HepG2 (cell line): ENCODE measurements around the gene GPC3. TPM values are rescaled to one million over a fixed set of nuclear protein-coding genes. Genes with fewer than 3 reads are reported as not detected.

Experiments
- AGO2 ChIP-seq: fragments of 200-400 bp; formaldehyde crosslinking; optimal IDR thresholded peaks from 2 replicates; pipeline ENCODE3; 2017; ENCODE audit warnings: mild to moderate bottlenecking, low read depth, low read length, moderate library complexity
- DMAP1 ChIP-seq: IDR thresholded peaks from 2 replicates; pipeline ENCODE4 v1.6.1; 2016
- EHMT2 ChIP-seq: fragments of 200-600 bp; sonication (generic); IDR thresholded peaks from 2 replicates; pipeline ENCODE4 v1.7.0; 2017; ENCODE audit warnings: antibody characterized with exemption, low read depth, low read length, borderline replicate concordance
- ELF4 ChIP-seq: sonication (generic); formaldehyde crosslinking; IDR thresholded peaks from 2 replicates; pipeline ENCODE4 v1.5.0; 2020; ENCODE audit warnings: missing genetic modification reagents, mild to moderate bottlenecking, moderate library complexity, borderline replicate concordance
- FOSL2 ChIP-seq: sonication (generic); formaldehyde crosslinking; IDR thresholded peaks from 2 replicates; pipeline ENCODE4 v1.4.0; 2020; ENCODE audit warnings: missing genetic modification reagents
- GATAD1 ChIP-seq: IDR thresholded peaks from 2 replicates; pipeline ENCODE4 v1.6.1; 2016; ENCODE audit warnings: missing genetic modification reagents, missing compliant biosample characterization
- JARID2 ChIP-seq: sonication (generic); formaldehyde crosslinking; IDR thresholded peaks from 2 replicates; pipeline ENCODE4 v1.8.1; 2023; ENCODE audit warnings: missing genetic modification reagents, inconsistent platforms; ENCODE audit not compliant: insufficient replicate concordance
- JDP2 ChIP-seq: sonication (generic); formaldehyde crosslinking; IDR thresholded peaks from 2 replicates; pipeline ENCODE4 v1.8.1; 2022; ENCODE audit warnings: missing genetic modification reagents, borderline replicate concordance
- KLF16 ChIP-seq, 2 experiments: sonication (generic) in 1 of 2; formaldehyde crosslinking in 1 of 2; IDR thresholded peaks; 2 replicates each; pipeline versions ENCODE4 v1.6.1 to v1.8.0; 2016 to 2023; ENCODE audit warnings: missing genetic modification reagents in 2 of 2, missing compliant biosample characterization in 1 of 2
- MED1 ChIP-seq: sonication (generic); formaldehyde crosslinking; IDR thresholded peaks from 2 replicates; pipeline ENCODE4 v1.4.0; 2020; ENCODE audit warnings: missing genetic modification reagents
- NCOA1 ChIP-seq: sonication (generic); formaldehyde crosslinking; IDR thresholded peaks from 2 replicates; pipeline ENCODE4 v1.9.0; 2021; ENCODE audit warnings: missing genetic modification reagents
- NPAS2 ChIP-seq: sonication (generic); formaldehyde crosslinking; IDR thresholded peaks from 2 replicates; pipeline ENCODE4 v1.8.0; 2022; ENCODE audit warnings: mild to moderate bottlenecking, missing genetic modification reagents, borderline replicate concordance
- SOX5 ChIP-seq: IDR thresholded peaks from 2 replicates; pipeline ENCODE4 v1.6.1; 2016; ENCODE audit warnings: borderline replicate concordance
- TGIF2 ChIP-seq: IDR thresholded peaks from 2 replicates; pipeline ENCODE4 v1.6.1; 2016; ENCODE audit warnings: control low read depth, missing compliant biosample characterization
- TOPORS ChIP-seq: sonication (generic); formaldehyde crosslinking; IDR thresholded peaks from 2 replicates; pipeline ENCODE4 v1.8.0; 2023; ENCODE audit warnings: mild to moderate bottlenecking, missing genetic modification reagents
- ZFY ChIP-seq: sonication (generic); formaldehyde crosslinking; IDR thresholded peaks from 2 replicates; pipeline ENCODE4 v1.4.0; 2020; ENCODE audit warnings: missing genetic modification reagents
- ZMAT3 ChIP-seq: sonication (generic); formaldehyde crosslinking; conservative IDR thresholded peaks from 2 replicates; pipeline ENCODE4 v1.7.0; 2021; ENCODE audit warnings: missing genetic modification reagents
- ZNF101 ChIP-seq: sonication (generic); formaldehyde crosslinking; IDR thresholded peaks from 2 replicates; pipeline ENCODE4 v1.4.0; 2020; ENCODE audit warnings: mild to moderate bottlenecking, low read depth, missing genetic modification reagents, borderline replicate concordance
- ZNF12 ChIP-seq: sonication (generic); formaldehyde crosslinking; IDR thresholded peaks from 2 replicates; pipeline ENCODE4 v1.5.0; 2020; ENCODE audit warnings: missing genetic modification reagents
- ZNF326 ChIP-seq: sonication (generic); formaldehyde crosslinking; IDR thresholded peaks from 2 replicates; pipeline ENCODE4 v1.4.0; 2020; ENCODE audit warnings: missing genetic modification reagents, borderline replicate concordance
- ZNF331 ChIP-seq: sonication (generic); formaldehyde crosslinking; IDR thresholded peaks from 2 replicates; pipeline ENCODE4 v1.4.0; 2020; ENCODE audit warnings: missing genetic modification reagents
- ZNF629 ChIP-seq: sonication (generic); formaldehyde crosslinking; conservative IDR thresholded peaks from 2 replicates; pipeline ENCODE4 v1.5.0; 2020; ENCODE audit warnings: missing genetic modification reagents
- polyA plus RNA-seq, 8 experiments: library from polyadenylated mRNA; depleted of rRNA in 3 of 8; stranded (reverse) in 7 of 8; unstranded in 1 of 8; fragments of >200 nt; fragmentation: Illumina TruSeq in 4 of 8; extraction: Trizol in 4 of 8; gene quantifications; 2 replicates each; pipeline versions ENCODE4 v1.2.1 to v1.2.3, GENCODE V29; 2011 to 2016; ENCODE audit warnings: low read depth in 4 of 8, missing spikeins in 1 of 8, mixed read lengths in 1 of 8; ENCODE audit not compliant: insufficient read depth in 1 of 8
- total RNA-seq, 5 experiments: library from RNA; depleted of rRNA; stranded (reverse); fragments of >200 nt; fragmentation: Illumina TruSeq; extraction: Trizol; gene quantifications; 2 replicates each; pipeline ENCODE4 v1.2.3, GENCODE V29; 2016; ENCODE audit warnings: low read depth in 1 of 5
- TF ChIP-seq, protein P1 (sequence below): sonication (generic); formaldehyde crosslinking; IDR thresholded peaks from 2 replicates; pipeline ENCODE4 v1.8.0; 2022; ENCODE audit warnings: mild to moderate bottlenecking, missing genetic modification reagents, moderate library complexity
- TF ChIP-seq, protein P2 (sequence below): sonication (generic); formaldehyde crosslinking; IDR thresholded peaks from 2 replicates; pipeline ENCODE4 v1.4.0; 2020; ENCODE audit warnings: missing genetic modification reagents, mild to moderate bottlenecking, borderline replicate concordance
- TF ChIP-seq, protein P3 (sequence below): sonication (generic); formaldehyde crosslinking; IDR thresholded peaks from 2 replicates; pipeline ENCODE4 v1.8.0; 2022; ENCODE audit warnings: mild to moderate bottlenecking, missing genetic modification reagents, borderline replicate concordance
- TF ChIP-seq, protein P4 (sequence below): sonication (generic); formaldehyde crosslinking; IDR thresholded peaks from 2 replicates; pipeline ENCODE4 v1.5.1; 2020; ENCODE audit warnings: missing genetic modification reagents, mild to moderate bottlenecking, borderline replicate concordance

Gene GPC3
- total and polyA plus RNA-seq, 2 of the 13 experiments (the other 11 are each of a cell fraction or from before 2014, with no cell fraction given), result 1,799 to 3,263 TPM

DNA sequence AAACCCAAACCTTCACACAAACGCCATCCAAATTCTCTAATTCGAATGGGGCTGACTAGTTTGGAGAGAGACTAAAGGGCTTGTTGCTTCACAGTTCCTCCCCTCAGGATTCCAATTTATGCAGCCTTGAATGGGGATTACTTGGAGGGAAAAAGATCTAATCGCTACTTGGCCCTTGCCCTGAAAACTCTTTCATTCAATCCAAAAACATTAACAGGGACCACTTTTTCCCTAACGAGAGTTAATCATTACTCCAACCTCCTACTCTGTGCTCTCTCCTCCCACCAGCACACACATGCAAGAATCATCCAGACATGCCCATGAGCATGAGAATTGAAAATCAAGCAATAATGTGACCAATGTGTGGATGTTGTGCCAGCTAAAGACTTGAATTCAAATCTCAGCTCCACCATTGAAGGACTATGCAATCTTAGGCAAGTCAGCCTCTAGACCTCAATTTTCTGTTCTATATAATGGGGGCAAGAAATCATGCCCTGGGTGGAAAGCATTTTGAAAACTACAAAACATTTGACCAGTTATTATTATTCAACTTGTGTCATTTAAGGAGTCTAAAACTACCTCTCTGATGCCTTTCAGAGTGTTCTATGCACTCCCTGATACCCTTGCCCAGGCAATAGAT is 34.3 kb upstream of the GPC3 start (continued):
- TF ChIP-seq, protein P1, sequence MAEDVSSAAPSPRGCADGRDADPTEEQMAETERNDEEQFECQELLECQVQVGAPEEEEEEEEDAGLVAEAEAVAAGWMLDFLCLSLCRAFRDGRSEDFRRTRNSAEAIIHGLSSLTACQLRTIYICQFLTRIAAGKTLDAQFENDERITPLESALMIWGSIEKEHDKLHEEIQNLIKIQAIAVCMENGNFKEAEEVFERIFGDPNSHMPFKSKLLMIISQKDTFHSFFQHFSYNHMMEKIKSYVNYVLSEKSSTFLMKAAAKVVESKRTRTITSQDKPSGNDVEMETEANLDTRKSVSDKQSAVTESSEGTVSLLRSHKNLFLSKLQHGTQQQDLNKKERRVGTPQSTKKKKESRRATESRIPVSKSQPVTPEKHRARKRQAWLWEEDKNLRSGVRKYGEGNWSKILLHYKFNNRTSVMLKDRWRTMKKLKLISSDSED (CRISPR knock-in tag), result no peak
- TF ChIP-seq DMAP1 (CRISPR knock-in tag) (no peak), AGO2 (no peak), JARID2 (CRISPR knock-in tag) (no peak), ZNF629 (CRISPR knock-in tag) (peak; percentile 92), TGIF2 (CRISPR knock-in tag) (no peak), JDP2 (CRISPR knock-in tag) (no peak), EHMT2 (no peak), NCOA1 (CRISPR knock-in tag) (no peak), KLF16 (CRISPR knock-in tag; IDR thresholded peaks at IDR 0.05) (no peak; a peak in 1 of 4 replicates), FOSL2 (0 out of 2 replicates have a peak, but pooled peaks have one; percentile 13), TOPORS (CRISPR knock-in tag) (no peak), ELF4 (CRISPR knock-in tag) (no peak), ZNF101 (CRISPR knock-in tag) (no peak), ZNF331 (CRISPR knock-in tag) (no peak), NPAS2 (CRISPR knock-in tag) (no peak), ZNF326 (CRISPR knock-in tag) (no peak), ZNF12 (CRISPR knock-in tag) (no peak), GATAD1 (CRISPR knock-in tag) (no peak), SOX5 (CRISPR knock-in tag) (peak; percentile 20; the same call in 1 of the 2 replicates), ZMAT3 (CRISPR knock-in tag) (no peak), ZFY (CRISPR knock-in tag) (no peak), MED1 (CRISPR knock-in tag) (peak; percentile 92)
- TF ChIP-seq, protein P2, sequence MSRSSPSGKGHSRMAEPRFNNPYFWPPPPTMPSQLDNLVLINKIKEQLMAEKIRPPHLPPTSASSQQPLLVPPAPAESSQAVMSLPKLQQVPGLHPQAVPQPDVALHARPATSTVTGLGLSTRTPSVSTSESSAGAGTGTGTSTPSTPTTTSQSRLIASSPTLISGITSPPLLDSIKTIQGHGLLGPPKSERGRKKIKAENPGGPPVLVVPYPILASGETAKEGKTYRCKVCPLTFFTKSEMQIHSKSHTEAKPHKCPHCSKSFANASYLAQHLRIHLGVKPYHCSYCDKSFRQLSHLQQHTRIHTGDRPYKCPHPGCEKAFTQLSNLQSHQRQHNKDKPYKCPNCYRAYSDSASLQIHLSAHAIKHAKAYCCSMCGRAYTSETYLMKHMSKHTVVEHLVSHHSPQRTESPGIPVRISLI (CRISPR knock-in tag), result 0 out of 2 replicates have a peak, but pooled peaks have one; percentile 37
- TF ChIP-seq, protein P3, sequence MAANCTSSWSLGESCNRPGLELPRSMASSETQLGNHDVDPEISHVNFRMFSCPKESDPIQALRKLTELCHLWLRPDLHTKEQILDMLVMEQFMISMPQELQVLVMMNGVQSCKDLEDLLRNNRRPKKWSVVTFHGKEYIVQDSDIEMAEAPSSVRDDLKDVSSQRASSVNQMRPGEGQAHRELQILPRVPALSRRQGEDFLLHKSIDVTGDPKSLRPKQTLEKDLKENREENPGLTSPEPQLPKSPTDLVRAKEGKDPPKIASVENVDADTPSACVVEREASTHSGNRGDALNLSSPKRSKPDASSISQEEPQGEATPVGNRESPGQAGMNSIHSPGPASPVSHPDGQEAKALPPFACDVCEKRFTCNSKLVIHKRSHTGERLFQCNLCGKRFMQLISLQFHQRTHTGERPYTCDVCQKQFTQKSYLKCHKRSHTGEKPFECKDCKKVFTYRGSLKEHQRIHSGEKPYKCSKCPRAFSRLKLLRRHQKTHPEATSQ (CRISPR knock-in tag), result no peak
- TF ChIP-seq, protein P4, sequence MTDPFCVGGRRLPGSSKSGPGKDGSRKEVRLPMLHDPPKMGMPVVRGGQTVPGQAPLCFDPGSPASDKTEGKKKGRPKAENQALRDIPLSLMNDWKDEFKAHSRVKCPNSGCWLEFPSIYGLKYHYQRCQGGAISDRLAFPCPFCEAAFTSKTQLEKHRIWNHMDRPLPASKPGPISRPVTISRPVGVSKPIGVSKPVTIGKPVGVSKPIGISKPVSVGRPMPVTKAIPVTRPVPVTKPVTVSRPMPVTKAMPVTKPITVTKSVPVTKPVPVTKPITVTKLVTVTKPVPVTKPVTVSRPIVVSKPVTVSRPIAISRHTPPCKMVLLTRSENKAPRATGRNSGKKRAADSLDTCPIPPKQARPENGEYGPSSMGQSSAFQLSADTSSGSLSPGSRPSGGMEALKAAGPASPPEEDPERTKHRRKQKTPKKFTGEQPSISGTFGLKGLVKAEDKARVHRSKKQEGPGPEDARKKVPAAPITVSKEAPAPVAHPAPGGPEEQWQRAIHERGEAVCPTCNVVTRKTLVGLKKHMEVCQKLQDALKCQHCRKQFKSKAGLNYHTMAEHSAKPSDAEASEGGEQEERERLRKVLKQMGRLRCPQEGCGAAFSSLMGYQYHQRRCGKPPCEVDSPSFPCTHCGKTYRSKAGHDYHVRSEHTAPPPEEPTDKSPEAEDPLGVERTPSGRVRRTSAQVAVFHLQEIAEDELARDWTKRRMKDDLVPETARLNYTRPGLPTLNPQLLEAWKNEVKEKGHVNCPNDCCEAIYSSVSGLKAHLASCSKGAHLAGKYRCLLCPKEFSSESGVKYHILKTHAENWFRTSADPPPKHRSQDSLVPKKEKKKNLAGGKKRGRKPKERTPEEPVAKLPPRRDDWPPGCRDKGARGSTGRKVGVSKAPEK (CRISPR knock-in tag), result no peak
